Tibial nerve (tissue), 4 donors: ENCODE results near the gene BBS5.

Experiments used
- CTCF ChIP-seq, 5 experiments: fragments of 200-600 bp in 3 of 5; fragments of 450-650 bp in 2 of 5; sonication (generic) in 3 of 5; IDR thresholded peaks; one replicate each; pipeline ENCODE4 v1.5.1; 2016 to 2019; ENCODE audit warnings: antibody characterized with exemption in 5 of 5, mild to moderate bottlenecking in 3 of 5, moderate library complexity in 2 of 5
- EP300 ChIP-seq, 2 donors: sonication (generic); formaldehyde crosslinking; IDR thresholded peaks; one replicate each; pipeline ENCODE4 v1.6.1; 2017; ENCODE audit warnings: antibody characterized with exemption in 2 of 2, mild to moderate bottlenecking in 1 of 2
- POLR2A ChIP-seq, 2 donors: fragments of 450-650 bp; IDR thresholded peaks; one replicate each; pipeline ENCODE4 v1.6.1; 2017; ENCODE audit warnings: antibody characterized with exemption in 2 of 2, mild to moderate bottlenecking in 2 of 2, moderate library complexity in 2 of 2

DNA sequence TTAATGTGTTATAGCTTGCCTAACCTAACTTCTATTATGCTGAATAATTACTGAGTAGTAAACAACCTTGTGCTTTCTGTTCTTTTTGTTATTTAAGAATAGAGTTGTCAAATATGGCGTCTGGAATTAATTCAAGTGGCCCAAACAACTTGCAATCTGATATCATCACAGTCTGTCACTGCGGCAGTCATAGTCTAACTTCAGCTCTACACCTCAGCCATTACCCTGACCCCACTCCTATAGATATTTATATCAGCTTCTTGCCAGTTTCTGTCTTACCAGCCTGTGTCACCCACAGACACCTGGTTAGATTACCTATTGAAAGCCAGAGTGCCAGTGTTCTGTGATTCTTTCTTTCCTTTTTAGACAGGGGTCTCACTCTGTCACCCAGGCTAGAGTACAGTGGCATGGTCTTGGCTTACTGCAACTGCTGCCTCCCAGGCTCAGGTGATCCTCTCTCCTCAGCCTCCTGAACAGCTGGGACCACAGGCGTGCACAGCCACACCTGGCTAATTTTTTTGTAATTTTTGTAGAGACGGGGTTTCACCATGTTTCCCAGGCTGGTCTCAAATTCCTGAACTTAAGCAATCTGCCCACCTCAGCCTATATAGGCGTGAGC lies 16.1 kb downstream of the BBS5 start:
- TF ChIP-seq CTCF (IDR thresholded peaks at IDR 0.05): no peak
- no peak for TF ChIP-seq POLR2A (IDR thresholded peaks at IDR 0.05)
- no peak for TF ChIP-seq EP300 (IDR thresholded peaks at IDR 0.05)
